ENCODE results near the gene CPLANE2.

CPLANE2 gene

GRCh38 chr1:16186655-16187235 is 50.2 kb downstream of the CPLANE2 start:
- DNase-seq: no peak

- DNase-seq: no peak
Measured at GRCh38 chr1:16184557-16185303, 52.3 kb downstream of the CPLANE2 start.

- no peak for DNase-seq
Measured at GRCh38 chr1:16183765-16184556, 53.0 kb downstream of the CPLANE2 start.

GRCh38 chr1:16183179-16183578 is 53.8 kb downstream of the CPLANE2 start:
- DNase-seq: no peak

- no peak for DNase-seq
Measured at GRCh38 chr1:16181887-16182719, 54.9 kb downstream of the CPLANE2 start.

All from activated CD8-positive, alpha-beta memory T cell treated with anti-CD3 and anti-CD28 coated beads, Interleukin-2, amount 50 U/mL, for 4 hours (primary cell).